GM18502 (cell line): ENCODE data around the gene OGDH.

Experiments used
- ATAC-seq: cut with Tn5 transposase; IDR thresholded peaks from one replicate; pipeline ENCODE4 v1.9.1; 2021; ENCODE audit warnings: mild to moderate bottlenecking; ENCODE audit not compliant: unreplicated experiment, poor library complexity

The OGDH gene

DNA sequence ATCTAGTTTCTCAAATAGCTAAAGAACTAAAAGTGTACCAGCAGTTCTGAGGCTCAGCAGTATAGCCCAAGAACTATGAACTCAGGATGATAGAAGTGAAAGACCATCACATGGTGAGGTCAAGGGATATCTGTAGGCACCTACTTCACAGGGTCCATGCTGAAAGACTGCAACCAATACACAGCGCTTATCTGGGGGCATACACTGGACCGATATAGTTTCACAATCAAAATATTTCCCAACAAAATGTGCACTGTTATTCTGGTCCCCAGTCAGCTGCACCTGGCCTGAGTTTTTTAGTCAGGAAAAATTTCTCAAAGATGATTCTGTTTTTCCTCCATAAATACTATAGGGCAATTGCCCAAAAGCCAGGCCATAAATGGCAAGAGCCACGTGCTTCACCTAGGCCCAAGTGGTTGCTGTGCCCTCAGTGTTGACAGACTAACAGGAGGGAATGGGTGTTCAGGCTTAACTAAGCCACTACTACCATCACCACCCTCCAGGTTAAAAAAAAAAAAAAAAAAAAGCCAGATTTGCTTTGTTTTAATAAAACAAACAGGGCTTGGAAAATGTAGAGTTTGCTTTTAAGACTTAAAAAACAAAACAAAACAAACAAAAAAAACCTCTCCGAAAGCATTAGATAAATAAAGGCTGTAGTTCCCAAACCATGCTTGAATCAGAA, 58.5 kb downstream of the OGDH start:
- no peak for ATAC-seq

DNA sequence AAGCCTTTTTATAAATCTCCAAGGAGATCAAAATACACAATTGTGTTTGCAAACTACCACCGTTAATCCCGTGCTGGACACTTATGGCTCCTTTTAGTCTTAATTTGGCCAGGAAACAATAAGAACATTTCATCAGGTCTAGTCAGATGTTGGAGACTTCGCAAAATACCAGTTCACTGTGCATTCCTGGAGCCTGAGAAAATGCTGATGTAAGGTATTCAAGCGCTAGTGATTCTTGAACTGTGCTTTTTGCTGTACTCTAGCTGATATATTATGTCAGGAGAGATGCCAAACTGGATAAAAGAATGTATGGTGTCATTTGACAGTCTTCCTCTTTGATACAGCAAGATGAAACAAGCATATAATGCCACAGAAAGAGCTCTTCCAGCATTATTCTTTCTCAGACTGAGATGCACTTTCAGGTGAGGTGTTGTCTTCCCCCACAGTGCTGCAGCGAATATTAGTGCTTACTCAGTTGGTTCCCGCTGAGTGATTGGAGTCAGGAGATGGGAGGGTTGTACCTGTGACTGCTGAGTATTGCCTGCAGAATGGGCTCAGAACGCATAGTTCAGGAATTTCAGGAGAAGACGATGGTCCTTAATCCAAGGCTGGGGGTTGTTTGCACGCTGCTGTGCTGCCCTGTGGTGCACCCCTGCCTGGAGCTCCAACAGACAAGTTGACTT, 59.2 kb downstream of the OGDH start:
- ATAC-seq, result no peak

DNA sequence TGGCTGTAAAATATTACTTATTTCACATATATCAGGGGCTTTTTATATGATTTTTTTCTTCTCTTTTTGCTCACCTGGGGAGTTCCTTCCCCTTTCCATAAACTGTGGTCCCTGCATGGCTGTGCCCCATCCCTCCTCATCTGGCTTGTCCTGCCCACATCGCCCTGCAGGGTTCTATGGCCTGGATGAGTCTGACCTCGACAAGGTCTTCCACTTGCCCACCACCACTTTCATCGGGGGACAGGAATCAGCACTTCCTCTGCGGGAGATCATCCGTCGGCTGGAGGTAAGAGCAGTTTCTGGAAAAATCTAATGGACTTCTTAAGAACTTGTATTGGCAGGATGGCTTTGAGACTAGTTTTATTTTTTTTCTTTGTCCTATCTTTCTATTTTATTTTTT, 60.1 kb downstream of the OGDH start:
- no peak for ATAC-seq

DNA sequence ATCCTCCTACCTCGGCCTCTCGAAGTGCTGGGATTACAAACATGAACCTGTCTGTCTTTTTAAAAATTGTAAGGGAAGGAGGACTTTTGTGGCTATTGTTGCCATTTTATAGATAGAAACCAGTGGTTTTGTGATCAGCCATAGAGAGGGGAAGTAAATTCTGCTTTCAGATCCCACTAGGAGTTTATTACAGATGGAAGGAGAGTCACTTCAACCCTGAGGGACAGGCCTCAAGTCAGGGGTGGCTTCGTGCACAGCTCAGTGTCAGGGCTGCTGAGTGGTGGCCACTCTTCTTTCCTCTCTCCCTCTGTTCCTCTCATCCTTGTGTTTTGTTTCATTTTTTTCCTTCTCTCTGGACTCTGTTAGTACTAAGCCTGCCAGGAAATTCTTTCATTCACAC, 60.8 kb downstream of the OGDH start:
- no peak for ATAC-seq

DNA sequence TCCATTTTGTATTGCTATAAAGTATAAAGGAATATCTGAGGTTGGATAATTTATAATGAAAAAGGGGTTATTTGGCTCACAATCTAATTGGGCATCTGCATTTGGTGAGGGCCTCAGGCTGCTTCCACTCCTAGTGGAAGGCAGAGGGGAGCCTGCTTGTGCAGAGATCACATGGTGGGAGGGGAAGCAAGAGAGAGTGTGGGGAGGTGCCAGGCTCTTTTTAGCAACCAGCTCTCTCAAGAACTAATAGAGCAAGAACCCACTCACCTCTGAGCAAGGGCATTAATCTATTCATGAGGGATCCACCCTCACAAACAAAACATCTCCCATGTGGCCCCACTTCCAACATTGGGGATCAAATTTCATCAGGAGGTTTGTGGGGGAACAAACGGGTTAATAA, 64.6 kb downstream of the OGDH start:
- no peak for ATAC-seq

DNA sequence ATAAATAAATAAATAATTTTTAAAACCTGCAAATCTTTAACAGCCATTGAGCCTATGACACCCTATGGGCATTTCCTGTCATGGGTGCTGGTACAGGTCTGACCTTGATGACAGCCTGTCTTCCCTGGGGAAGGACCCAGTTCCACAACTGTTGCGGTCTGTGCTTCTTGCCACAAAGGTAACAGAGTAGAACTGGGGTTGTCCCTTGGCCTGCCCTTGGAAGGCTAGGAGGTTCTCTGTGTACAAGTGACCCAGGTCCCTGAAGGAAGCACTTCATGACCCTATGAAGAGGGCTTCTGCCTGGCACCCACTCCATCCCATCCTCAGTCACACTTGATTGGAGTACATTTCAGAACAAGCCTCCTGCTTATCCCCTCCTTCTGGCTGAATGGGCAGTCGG, 66.9 kb downstream of the OGDH start:
- no peak for ATAC-seq

DNA sequence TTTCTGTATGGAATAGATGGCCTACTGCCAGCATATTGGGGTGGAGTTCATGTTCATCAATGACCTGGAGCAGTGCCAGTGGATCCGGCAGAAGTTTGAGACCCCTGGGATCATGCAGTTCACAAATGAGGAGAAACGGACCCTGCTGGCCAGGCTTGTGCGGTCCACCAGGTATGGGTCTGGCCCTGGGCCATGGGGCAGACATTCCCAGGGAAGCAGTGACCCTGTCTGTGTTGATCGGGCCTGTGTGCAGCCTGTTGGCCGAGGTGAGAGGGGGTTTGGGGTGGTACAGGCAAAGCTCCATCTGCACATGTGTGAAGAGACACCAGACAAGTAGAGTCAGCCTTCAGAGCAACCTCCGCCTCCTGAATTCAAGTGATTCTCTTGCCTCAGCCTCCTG, 67.3 kb downstream of the OGDH start:
- ATAC-seq, result no peak

DNA sequence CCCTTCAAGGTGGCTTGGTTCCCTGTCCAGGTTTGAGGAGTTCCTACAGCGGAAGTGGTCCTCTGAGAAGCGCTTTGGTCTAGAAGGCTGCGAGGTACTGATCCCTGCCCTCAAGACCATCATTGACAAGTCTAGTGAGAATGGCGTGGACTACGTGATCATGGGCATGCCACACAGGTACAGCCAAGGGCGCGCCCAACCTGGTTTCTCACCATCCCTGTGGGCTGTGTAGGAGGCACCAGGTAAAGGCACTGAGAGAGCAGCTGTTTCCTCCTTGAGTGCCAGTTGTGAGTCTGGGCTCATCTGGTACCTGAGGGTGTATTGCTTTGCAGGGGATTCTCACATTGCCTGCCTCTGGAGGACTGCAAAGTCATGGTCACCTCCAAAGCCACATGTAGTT, 68.0 kb downstream of the OGDH start:
- ATAC-seq, result no peak

DNA sequence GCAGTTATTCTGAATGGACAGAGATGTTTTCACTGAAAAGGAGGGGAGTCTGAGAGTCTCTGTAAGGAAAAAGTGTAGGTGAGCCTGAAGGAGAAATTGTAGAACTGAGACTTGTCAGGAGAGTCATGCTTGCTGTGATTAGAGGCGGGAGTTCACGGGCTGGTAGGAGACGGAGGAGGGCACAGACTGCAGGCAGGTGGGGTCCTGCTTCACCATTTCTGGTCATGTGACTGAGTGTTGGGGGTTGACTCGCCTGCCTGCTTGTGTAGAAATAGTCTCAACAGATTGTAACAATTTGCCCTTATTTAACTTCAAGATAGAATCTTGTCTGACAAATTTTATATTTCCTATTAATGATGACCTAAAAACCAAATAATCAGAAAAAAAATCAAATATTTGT, 70.3 kb downstream of the OGDH start:
- no peak for ATAC-seq

DNA sequence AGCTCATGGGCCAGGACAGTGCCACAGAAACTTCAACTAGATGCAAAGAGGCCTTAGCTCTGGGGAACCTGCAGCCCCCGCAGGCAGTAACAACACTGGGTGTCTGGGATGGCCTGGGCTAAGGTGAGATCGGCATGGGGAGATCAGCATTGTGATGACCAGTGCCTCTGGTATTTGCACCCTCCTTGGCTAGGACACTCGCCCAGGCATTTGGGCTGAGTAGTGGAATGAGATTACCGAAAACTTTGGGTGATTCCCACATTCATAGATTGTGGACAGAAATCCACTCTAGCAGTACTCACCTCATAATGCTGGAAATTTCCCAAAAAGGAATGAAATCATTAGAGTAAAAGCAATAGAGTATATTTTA, 71.7 kb downstream of the OGDH start:
- no peak for ATAC-seq

DNA sequence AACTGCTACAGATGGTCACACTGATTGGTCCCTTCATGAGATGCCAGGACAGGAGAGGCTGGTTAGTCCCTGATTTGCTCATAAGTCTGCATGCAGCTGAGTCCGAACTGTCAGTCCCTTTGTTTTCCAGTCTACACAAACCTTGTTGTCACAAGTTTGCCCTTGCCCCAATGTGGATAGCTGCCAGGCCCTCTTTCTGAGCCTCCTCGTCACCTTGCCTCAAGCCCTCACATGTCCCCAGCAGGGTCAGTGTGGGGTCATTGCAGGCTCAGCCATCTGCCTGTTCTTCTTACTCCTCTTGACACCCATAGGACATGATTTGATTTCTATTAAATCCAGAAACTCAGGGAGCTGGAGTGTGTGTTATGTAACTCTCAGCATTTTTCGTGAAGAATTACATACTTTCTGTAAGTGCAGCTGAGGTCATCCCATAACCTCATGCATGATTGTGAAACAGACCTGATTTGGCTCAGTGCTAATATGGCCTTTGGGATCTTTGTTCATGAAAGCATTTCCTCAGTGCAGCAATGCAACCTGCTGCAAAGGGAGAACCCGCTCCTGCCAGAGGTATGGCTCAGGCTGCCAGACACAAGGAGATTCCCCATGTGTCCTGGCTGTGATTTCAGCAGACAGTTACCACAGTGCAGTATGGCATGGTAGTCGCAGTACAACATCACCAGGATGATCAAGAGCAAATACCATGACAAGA, 72.2 kb downstream of the OGDH start:
- ATAC-seq, result no peak

DNA sequence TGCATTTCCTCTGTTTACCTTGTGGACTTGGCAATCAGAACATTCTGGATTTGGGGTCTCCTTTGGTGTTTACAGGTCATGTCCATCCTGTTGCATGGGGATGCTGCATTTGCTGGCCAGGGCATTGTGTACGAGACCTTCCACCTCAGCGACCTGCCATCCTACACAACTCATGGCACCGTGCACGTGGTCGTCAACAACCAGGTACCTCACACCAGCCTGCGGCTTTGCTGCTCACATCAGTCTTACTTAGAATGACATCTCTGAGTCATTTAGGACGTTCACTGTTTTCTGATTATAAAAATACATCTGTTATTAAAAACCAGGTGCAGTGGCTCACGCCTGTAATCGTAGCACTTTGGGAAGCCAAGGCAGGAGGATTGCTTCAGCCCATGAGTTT, 75.2 kb downstream of the OGDH start:
- no peak for ATAC-seq

DNA sequence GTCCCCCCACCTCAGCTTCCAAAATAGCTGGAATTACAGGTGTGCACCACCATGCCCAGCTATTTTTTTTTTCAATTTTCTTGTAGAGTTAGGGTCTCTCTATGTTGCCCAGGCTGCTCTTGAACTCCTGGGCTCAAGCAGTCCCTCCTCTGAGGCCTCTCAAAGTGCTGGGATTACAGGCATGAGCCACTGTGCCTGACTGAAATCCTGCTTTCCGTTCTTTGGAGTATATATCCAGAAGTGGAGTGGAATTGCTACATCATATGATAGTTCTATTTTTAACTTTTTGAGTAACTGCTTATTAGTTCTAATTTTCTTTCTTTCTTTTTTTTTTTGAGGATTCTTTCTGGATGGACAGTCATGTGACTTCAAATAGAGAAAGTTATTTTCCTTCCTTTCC, 79.3 kb downstream of the OGDH start:
- no peak for ATAC-seq

DNA sequence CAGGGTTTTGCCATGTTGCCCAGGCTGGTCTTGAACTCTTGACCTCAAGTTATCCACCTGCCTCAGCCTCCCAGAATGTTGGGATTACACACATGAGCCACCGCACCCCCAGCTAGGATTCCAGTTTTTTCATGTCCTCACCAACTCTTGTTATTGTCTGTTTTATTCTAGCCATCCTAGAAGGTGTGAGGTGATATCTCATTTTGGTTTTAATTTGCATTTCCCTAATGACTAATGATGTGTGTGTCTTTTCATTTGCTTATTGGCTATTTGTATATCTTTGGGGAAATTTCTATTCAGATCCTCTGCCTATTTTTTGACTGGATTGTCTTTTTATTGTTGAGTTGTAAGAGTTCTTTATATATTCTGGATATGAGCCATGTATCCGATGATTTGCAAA, 83.0 kb downstream of the OGDH start:
- ATAC-seq, result no peak

DNA sequence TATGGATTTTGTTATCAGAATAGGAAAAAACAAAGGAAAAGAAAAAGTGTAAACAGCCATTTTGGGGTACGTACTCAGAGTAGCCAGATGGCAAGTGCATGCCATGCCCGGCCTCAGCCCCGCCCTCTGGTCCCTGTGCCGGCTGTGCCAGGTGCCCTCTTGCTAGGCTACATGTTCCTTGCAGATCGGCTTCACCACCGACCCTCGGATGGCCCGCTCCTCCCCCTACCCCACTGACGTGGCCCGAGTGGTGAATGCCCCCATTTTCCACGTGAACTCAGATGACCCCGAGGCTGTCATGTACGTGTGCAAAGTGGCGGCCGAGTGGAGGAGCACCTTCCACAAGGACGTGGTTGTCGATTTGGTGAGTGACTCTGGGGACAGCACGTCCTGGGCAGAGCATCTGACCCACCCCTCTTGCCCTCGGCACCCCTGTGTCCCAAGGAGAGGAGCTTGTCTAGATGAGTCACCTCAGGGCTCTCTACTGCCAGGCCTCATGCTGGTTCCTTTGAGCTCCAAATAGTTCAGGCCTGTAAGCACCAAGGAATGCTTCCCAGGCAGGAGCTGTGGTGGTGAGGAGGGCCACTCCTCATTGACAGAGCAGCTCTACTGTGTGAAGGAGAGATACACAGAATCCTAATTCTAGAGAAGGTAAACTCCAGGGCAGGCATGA, 87.3 kb downstream of the OGDH start:
- ATAC-seq, result no peak

DNA sequence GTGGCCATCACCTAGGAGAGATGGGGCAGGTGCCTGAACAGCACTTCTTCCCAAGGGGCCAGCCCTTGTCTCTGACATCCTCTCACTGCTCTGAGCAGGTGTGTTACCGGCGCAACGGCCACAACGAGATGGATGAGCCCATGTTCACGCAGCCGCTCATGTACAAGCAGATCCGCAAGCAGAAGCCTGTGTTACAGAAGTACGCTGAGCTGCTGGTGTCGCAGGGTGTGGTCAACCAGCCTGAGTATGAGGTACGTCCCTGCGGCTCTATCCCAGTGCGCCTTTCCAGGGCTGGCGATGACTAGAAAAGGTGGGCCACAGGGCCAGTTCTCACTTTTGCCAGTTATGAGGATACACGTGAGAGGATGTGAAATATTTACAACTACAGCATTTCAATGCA, 87.9 kb downstream of the OGDH start:
- no peak for ATAC-seq

DNA sequence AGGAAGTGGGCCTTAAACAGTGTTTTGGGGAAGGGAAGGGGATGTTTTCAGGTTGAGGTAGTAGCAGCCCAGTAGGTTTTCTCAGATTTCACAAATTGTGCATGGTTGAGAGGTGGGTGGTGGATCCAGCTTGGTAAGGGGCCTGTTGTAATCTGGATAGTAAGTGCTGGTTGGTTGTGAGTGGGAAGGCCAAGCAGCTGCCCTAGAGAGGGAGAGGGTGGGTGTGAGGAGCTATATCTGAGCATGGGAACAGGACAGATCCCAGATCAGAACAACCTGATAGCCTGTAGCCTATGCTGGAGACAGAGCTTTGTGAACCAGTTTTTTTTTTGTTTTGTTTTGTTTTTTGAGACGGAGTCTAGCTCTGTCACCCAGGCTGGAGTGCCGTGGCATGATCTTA, 88.3 kb downstream of the OGDH start:
- ATAC-seq, result no peak

DNA sequence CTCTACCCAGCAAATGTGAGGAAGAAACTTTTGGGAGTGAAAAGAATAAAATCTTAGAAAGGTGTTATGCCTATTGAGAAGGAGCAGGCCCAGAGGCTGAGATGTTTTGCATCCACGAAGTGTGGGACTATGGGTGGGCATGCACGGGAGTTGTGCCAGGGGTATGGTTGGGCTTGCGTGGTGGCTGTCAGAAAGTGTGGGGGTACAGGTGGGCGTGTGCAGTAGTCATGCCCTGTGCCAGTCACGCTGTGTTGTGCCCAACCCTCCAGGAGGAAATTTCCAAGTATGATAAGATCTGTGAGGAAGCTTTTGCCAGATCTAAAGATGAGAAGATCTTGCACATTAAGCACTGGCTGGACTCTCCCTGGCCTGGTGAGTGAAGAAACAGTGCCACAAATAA, 89.3 kb downstream of the OGDH start:
- ATAC-seq, result no peak

DNA sequence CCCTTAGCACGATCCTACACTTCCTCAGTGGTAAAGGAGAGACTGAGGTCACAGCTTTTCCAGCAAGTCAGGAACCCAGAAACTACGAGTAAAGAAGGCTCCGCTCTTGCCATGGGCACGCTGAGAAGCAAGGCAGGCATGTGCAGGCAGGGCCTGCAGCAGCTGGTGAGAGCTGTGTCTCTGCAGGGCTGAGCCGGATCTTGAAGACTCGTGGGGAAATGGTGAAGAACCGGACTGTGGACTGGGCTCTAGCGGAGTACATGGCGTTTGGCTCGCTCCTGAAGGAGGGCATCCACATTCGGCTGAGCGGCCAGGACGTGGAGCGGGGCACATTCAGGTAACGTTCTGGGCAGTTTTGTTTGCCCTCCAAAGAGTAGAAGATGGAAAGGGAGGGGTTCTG, 90.3 kb downstream of the OGDH start:
- ATAC-seq, result no peak

DNA sequence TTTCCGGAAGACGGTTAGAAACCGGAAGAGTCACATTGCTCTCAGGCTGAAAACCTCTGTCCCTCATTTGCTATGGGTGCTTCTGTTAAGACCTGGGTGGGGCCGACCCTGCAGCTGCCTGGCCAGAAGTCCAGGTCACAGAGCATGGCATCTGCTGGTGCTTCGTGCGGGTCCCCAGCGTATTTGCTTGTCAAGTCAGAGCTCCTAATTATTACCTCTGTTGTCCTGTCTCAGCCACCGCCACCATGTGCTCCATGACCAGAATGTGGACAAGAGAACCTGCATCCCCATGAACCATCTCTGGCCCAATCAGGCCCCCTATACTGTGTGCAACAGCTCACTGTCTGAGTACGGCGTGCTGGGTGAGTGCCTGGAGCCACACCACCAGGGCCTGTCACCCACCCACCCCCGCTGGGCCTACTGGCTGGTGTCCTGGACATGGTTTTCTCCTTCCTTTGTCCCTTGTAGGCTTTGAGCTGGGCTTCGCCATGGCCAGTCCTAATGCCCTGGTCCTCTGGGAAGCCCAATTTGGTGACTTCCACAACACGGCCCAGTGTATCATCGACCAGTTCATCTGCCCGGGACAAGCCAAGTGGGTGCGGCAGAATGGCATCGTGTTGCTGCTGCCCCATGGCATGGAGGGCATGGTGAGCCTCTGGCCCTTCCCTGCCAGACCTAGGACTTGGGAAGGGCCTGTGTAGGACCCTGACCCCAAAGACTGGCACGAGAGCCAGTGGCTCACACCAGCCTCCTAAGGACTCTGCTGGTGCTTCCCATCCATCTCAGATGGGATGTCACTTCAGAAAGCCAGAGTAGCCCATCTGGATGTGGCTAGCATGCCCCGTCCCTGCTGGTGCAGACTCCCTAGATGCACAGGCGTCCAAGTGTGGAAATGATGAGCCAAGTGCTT, 91.0 kb downstream of the OGDH start:
- no peak for ATAC-seq
